ENCODE measurements around the gene ZNF512. TPM values are rescaled to one million over a fixed set of nuclear protein-coding genes. Genes with fewer than 3 reads are reported as not detected.
"Not testable (repeated sequence)": the region's sequence is repeated elsewhere in the genome, so short reads cannot be mapped to it uniquely, and the experiment has no call there.

The ZNF512 gene
- total RNA-seq, 1 donor from 2014 or later: 49.3 TPM

DNA sequence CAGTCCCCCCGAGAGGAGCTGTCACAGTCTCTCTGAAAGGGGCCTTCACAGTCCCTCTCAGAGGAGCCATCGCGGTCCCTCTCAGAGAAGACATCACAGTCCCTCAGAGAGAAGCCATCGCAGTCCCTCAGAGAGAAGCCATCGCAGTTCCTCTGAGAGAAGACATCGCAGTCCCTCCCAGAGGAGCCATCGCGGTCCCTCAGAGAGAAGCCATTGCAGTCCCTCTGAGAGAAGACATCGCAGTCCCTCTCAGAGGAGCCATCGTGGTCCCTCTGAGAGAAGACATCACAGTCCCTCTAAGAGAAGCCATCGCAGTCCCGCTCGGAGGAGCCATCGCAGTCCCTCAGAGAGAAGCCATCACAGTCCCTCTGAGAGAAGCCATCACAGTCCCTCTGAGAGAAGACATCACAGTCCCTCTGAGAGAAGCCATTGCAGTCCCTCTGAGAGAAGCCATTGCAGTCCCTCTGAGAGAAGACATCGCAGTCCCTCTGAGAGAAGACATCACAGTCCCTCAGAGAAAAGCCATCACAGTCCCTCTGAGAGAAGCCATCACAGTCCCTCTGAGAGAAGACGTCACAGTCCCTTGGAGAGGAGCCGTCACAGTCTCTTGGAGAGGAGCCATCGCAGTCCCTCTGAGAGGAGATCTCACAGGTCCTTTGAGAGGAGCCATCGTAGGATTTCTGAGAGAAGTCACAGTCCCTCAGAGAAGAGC is 1.3 kb upstream of the ZNF512 start:
- DNase-seq (ENCODE audit: low spot score in 2 of 2) (no peak), FAIRE-seq (no peak)

DNA sequence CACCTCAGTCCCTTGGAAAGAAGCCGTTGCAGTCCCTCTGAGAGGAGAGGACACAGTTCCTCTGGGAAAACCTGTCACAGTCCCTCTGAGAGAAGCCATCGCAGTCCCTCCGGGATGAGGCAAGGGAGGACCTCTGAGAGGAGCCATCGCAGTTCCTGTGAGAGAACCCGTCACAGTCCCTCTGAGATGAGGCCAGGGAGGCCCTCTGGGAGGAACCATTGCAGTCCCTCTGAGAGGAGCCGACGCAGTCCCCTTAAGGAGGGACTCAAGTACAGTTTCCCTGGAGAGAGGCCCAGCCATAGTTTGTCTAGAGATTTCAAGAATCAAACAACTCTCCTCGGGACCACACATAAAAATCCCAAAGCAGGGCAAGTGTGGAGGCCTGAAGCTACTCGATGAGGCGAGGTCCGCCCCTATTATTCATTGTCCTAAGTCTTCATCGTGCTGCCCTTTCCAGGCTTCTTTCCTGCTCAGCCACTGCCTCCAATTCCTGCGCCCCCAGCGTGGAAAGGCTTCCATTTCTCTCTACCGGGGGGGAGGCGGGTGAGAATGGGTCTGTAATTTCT is 630 bp upstream of the ZNF512 start:
- FAIRE-seq (no peak), DNase-seq (ENCODE audit: low spot score in 2 of 2) (no peak)

DNA sequence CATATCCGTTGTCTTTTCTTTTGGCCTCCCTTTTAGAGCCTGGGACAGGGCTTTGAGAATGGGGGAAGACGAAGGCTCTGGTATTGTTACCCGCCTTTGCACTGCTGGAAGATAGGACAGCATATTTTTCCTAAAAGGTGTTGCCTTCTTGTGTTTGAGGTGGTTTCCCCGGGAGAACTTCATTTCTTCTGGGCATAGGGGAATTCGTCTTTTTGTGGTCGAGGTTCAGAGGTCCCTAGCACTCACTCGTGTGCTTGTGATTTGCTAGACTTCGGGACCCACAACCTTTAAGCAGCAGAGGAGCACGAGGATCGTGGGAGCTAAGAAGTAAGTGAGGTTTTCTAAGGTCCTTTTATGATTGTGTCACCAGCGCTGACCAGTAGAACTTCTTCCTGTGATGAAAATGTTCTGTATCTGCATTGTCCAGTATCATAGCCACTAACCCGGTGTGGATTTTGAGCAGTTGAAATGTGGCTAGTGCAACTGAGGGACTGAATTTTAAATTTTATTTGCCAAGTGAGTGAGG is 611 bp downstream of the ZNF512 start:
- DNase-seq (ENCODE audit: low spot score in 2 of 2) (no peak), FAIRE-seq (no peak)

DNA sequence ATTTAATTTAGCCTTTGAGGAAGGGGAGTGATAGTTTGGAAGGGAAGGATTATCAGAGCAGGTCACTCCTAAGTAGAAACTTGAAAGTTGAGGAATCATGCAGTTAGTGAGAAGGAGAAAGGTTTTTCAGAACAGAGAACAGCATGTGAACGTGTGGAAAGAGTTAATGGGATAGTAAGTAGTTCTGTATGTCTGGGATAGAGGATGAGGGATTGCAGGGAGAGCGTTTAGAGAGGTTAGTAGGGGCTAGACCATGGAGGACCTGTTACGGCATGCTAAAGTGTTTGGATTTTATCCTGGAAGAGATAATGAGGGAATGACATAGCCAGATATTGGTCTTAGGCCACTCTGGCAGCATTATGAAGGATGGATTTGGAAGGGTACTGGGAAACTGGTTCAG is 1.8 kb downstream of the ZNF512 start:
- DNase-seq (ENCODE audit: low spot score in 2 of 2) (no peak), FAIRE-seq (no peak)

DNA sequence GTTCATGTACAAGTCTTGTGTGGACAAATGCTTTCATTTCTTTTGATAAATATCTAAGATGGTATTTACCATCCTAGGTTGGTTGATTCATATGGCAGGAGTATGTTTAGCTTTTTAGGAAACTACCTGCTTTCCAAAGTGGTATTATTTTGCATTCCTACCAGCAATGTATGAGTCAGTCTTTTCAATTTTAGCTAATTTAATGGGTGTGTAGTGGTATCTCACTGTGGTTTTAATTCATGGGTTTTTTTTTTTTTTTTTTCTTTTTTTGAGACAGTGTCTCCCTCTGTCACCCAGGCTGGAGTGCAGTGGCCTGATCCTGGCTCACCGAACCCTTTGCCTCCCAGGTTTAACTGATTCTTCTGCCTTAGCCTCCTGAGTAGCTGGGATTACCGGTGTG is 4.2 kb downstream of the ZNF512 start:
- FAIRE-seq (no peak), DNase-seq (ENCODE audit: low spot score in 2 of 2) (no peak)

DNA sequence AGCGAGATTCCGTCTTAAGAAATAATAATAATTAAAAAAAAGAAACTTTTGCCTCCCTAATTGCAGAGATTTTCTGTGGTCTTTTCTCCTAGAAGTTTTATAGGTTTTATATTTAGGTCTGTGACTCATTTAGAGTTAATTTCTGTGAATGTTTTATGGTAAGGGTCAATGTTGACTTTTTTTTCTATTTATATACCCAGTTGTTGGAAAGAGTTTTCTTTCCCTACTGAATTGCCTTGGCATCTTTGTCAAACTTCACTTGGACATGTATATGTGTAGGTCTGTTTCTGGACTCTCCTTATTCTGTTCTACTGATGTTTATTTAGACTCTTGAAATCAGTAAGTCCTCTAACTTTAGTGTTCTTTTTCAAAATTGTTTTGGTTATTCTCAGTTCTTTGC is 5.5 kb downstream of the ZNF512 start:
- DNase-seq (ENCODE audit: low spot score in 2 of 2): no peak
- FAIRE-seq: no peak

GRCh38 chr2:27591745-27592144 is 8.9 kb downstream of the ZNF512 start:
- no peak for FAIRE-seq
- DNase-seq (ENCODE audit: low spot score in 2 of 2): no peak

DNA sequence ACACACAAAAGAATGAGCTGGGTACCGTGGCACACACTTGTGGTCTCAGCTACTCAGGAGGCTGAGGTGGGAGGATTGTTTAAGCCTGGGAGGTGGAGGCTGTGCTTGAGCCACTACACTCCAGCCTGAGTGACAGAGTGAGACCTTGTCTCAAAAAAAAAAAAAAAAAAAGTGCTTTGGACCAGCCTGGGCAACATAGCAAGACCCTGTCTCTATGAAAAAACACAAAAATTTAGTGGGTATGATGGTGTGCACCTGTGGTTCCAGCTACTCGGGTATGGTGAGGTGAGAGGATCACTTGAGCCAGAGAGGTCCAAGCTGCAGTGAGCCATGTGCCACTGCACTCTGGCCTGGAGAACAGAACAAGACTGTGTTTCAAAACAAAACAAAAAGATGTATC is 10.4 kb downstream of the ZNF512 start:
- no peak for DNase-seq (ENCODE audit: low spot score in 2 of 2)
- no peak for FAIRE-seq

DNA sequence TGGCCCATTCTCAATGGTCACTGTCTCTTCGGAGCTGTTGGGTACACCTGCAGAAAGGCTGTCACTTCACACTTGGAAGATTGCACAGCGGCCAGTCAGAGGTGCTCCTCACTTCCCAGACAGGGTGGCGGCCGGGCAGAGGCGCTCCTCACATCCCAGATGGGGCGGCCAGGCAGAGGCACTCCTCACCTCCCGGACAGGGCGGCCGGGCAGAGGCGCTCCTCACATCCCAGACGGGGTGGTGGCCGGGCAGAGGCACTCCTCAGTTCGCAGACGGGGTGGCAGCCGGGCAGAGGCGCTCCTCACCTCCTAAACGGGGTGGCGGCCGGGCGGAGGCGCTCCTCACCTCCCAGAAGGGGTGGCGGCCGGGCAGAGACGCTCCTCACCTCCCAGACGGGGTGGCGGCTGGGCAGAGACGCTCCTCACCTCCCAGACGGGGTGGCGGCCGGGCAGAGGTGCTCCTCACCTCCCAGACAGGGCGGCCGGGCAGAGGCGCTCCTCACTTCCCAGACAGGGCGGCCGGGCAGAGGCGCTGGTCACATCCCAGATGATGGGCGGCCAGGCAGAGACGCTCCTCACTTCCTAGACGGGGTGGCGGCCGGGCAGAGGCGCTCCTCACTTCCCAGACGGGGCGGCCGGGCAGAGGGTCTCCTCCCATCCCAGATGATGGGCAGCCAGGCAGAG is 11.3 kb downstream of the ZNF512 start:
- not testable (repeated sequence) for DNase-seq (ENCODE audit: low spot score in 2 of 2); FAIRE-seq

DNA sequence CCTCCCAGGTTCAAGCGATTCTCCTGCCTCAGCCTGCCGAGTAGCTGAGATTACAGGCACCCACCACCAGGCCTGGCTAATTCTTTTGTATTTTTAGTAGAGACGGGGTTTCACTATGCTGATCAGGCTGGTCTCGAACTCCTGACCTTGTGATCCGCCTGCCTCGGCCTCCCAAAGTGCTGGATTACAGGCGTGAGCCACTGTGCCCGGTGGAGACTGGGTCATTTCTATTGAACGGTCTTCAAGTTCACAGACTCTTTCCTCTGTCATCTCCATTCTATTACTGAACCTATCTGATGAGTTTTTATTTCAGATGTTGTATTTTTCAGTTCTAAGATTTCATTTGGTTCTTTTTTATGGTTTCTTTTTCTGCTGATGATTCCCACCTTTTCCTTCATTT is 12.6 kb downstream of the ZNF512 start:
- not testable (repeated sequence) for DNase-seq (ENCODE audit: low spot score in 2 of 2); FAIRE-seq

GRCh38 chr2:27596627-27597026 is 13.8 kb downstream of the ZNF512 start:
- FAIRE-seq: no peak

DNA sequence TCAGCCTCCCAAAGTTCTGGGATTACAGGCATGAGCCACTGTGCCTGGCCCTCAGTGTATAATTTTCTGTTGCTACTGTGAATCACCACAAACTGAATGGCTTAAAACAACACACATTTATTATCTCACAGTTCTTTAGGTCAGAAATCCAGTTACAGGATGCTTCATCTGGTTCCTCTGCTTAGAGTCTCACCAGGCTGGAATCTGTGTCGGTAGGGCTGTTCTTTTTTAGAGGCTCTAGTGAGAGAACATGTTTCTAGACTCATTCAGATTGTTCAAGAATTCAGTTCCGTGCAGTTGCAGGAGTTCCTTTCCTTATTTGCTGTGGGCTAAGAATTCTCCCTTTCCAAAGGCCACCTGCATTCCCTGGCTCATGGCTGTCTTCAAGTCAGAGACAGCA is 23.8 kb downstream of the ZNF512 start:
- FAIRE-seq (no peak), DNase-seq (ENCODE audit: low spot score in 2 of 2) (no peak)

More at GRCh38 chr2:27596627-27597026, 13.8 kb downstream of the ZNF512 start:
- DNase-seq (ENCODE audit: low spot score in 2 of 2): no peak

DNA sequence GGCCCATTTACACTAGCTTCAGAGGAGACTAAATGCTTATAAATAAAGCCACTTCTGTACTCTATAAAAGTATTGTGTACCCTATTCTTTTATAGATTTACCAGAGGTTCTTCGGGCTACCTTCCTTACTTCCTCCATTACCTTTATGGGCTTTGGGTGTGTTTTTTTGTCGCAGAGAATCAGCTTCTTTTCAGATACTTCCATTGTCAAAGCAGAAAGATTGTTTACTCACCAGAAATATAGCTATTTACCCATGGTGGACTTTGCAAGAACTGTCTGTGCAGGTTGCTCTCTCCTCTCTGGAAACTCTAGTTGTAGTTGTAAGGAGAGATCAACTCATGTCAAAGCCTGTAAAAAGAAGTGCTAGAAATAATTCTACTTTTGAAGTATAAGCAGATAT is 31.1 kb downstream of the ZNF512 start:
- DNase-seq (ENCODE audit: low spot score in 2 of 2): no peak
- no peak for FAIRE-seq

GRCh38 chr2:27615316-27615715 is 32.5 kb downstream of the ZNF512 start:
- DNase-seq (ENCODE audit: low spot score in 2 of 2) (no peak), FAIRE-seq (no peak)

GRCh38 chr2:27621524-27621923 is 38.7 kb downstream of the ZNF512 start:
- DNase-seq (ENCODE audit: low spot score in 2 of 2): no peak
- FAIRE-seq: no peak

DNA sequence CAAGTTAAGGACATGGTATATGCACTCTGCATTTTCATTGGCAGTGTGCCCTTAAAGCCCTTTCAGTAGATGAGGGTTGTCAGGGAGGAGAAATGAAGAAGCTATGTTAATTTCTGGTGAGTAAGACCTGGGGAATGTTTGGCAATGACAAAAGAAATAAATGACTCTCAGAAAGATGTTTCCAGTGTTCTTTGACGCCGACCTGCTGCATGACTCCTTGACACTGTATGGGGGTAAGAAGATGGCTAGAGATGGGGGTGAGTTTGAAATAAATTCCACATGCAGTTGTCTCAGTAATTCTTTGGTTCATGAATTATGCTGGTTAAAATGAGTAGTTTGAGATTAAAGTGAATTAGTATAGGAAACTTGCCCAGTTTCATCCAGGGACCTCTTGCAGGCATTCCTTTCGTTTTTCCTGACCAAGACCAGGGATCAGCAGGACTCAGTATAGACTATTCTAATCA is 40.1 kb downstream of the ZNF512 start:
- DNase-seq (ENCODE audit: low spot score in 2 of 2) (no peak), FAIRE-seq (no peak)

- DNase-seq (ENCODE audit: low spot score in 2 of 2) (no peak), FAIRE-seq (no peak)
Observed at GRCh38 chr2:27624943-27625342, 42.1 kb downstream of the ZNF512 start.

DNA sequence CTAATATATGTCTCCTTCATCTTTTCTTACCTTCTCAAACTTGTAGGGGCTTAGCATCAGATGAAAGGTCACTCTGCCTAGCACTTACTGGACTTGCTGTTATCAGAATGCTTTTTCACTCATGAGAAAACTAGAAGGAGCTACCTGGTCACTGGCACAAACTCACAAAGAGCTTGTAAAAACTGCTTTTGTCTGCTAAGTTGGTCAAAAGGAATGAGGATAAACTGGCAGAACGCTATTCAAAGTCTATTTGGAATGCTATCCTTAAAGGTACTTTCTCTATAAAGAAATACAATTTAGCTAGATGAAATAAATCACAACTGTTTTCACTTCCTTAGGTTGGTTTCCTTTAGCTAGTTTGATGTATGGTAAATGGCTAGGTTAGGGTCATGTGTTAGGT is 43.5 kb downstream of the ZNF512 start:
- FAIRE-seq; DNase-seq (ENCODE audit: low spot score in 2 of 2): not testable (repeated sequence)

DNA sequence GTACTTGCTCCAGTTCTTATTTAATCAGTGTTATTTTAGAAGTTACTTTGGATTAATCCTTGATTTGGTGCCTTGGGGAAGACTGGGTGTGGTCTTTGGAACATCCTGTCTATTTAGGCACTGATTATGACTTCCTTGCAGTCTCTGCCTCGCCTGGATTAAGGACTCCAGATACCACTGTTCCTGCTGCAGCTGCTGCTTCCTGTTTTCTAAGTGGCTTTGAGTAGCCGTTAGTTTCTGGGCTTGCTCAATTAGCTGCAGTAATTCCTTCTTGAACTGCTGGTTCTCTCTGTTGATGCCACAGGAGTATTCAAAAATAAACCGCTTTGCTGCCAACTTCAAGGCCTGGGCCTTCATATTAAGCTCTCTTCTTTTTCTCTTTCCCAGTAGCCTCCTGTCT is 44.1 kb downstream of the ZNF512 start:
- DNase-seq (ENCODE audit: low spot score in 2 of 2); FAIRE-seq: not testable (repeated sequence)

GRCh38 chr2:27627963-27628766 is 45.3 kb downstream of the ZNF512 start:
- FAIRE-seq: no peak

More at GRCh38 chr2:27627963-27628766, 45.3 kb downstream of the ZNF512 start:
- DNase-seq (ENCODE audit: low spot score in 2 of 2): no peak

All from frontal cortex (tissue), 4 donors.